T-cell (primary cell): Measurements from ENCODE around the gene TIMD4. TPM values are rescaled to one million over a fixed set of nuclear protein-coding genes. Genes with fewer than 3 reads are reported as not detected.
A peak's percentile ranks its signal among the peaks of the same experiment; 100 is the strongest.

Source experiments
- ATAC-seq, 4 experiments: fragments of 200-7000 bp in 3 of 4; fragments of 150-1000 bp in 1 of 4; cut with Tn5 transposase; replicated peaks in 1 of 4; 1 replicate in 3 of 4; 2 replicates in 1 of 4; pipeline ENCODE4 v1.10.0; 2021; ENCODE audit warnings: moderate library complexity in 3 of 4, mild to moderate bottlenecking in 2 of 4, moderate number of reproducible peaks in 1 of 4
- CTCF ChIA-PET, 2 donors: fragments of 300-600 bp; sonication (Branson Sonifier 250); formaldehyde crosslinking; loops; one replicate each; lab custom pipeline; 2022; ENCODE audit warnings: antibody characterized with exemption in 2 of 2; lab: Charles Lee
- POLR2A ChIA-PET, 2 donors: fragments of 300-600 bp; sonication (Branson Sonifier 250); formaldehyde crosslinking; loops; one replicate each; lab custom pipeline; 2022; ENCODE audit warnings: antibody characterized with exemption in 2 of 2; lab: Charles Lee
- DNase-seq, 35 experiments: peaks; one replicate each; pipeline versions ENCODE4 v3.0.0 to v3.0.0-alpha.2; 2013 to 2023
- H3K27ac ChIP-seq: one replicate; pipeline ENCODE4 v1.5.1; 2013; ENCODE audit warnings: low read length
- H3K27me3 ChIP-seq, 2 experiments: replicated peaks in 1 of 2; 1 replicate in 1 of 2; 2 replicates in 1 of 2; pipeline versions ENCODE4 v1.6.1 to v1.7.0; 2013; ENCODE audit warnings: low read length in 1 of 2, mixed read lengths in 1 of 2; ENCODE audit not compliant: control insufficient read depth in 2 of 2, insufficient read depth in 2 of 2; ENCODE audit errors: extremely low read depth in 1 of 2
- H3K36me3 ChIP-seq, 2 donors: 1 replicate in 1 of 2; 2 replicates in 1 of 2; pipeline versions ENCODE4 v1.6.1 to v1.7.0; 2013; ENCODE audit warnings: low read length in 1 of 2; ENCODE audit not compliant: control insufficient read depth in 2 of 2, insufficient read depth in 1 of 2; ENCODE audit errors: extremely low read depth in 1 of 2
- H3K4me1 ChIP-seq, 2 experiments: 1 replicate in 1 of 2; 2 replicates in 1 of 2; pipeline versions ENCODE4 v1.6.1 to v1.7.0; 2013; ENCODE audit warnings: low read length in 2 of 2, mixed read lengths in 1 of 2; ENCODE audit not compliant: insufficient read depth in 2 of 2, control insufficient read depth in 1 of 2; ENCODE audit errors: extremely low read depth in 1 of 2
- H3K4me3 ChIP-seq, 2 donors: 1 replicate in 1 of 2; 2 replicates in 1 of 2; pipeline versions ENCODE4 v1.5.1 to v1.7.0; 2013; ENCODE audit warnings: mild to moderate bottlenecking in 2 of 2, low read length in 1 of 2, moderate library complexity in 1 of 2; ENCODE audit not compliant: control insufficient read depth in 1 of 2; ENCODE audit errors: extremely low read depth in 1 of 2
- H3K9me3 ChIP-seq: 2 replicates; pipeline ENCODE4 v1.7.0; 2013
- H3K27ac Mint-ChIP-seq, 2 donors: one replicate each; pipeline ENCODE4 v1.8.0; 2020 to 2021; ENCODE audit warnings: mild to moderate bottlenecking in 2 of 2, mixed read lengths in 2 of 2
- H3K27me3 Mint-ChIP-seq, 2 donors: one replicate each; pipeline ENCODE4 v1.8.0; 2021 to 2022; ENCODE audit warnings: mixed read lengths in 2 of 2
- H3K36me3 Mint-ChIP-seq: one replicate; pipeline ENCODE4 v1.8.0; 2021; ENCODE audit warnings: mixed read lengths
- H3K4me1 Mint-ChIP-seq, 3 donors: one replicate each; pipeline ENCODE4 v1.8.0; 2020 to 2022; ENCODE audit warnings: mixed read lengths in 3 of 3, mild to moderate bottlenecking in 1 of 3
- H3K4me3 Mint-ChIP-seq, 3 donors: one replicate each; pipeline ENCODE4 v1.8.0; 2020 to 2022; ENCODE audit warnings: mild to moderate bottlenecking in 3 of 3, mixed read lengths in 3 of 3, moderate library complexity in 3 of 3
- H3K9me3 Mint-ChIP-seq, 3 donors: one replicate each; pipeline ENCODE4 v1.8.0; 2020 to 2022; ENCODE audit warnings: mixed read lengths in 3 of 3
- WGBS: methylation state at CpG from one replicate; pipeline ENCODE4 v1.1.5; 2013; ENCODE audit warnings: missing lambda C conversion rate; ENCODE audit not compliant: insufficient coverage; 5-methylcytosine and 5-hydroxymethylcytosine counted together
- total RNA-seq, 35 experiments: library from RNA in 6 of 35; stranded (reverse) in 6 of 35; fragments of 120-200 nt in 1 of 35; gene quantifications; one replicate each; pipeline versions ENCODE4 v1.2.1 to v1.2.4 and lab custom pipeline; 2013 to 2026

The TIMD4 gene
- total RNA-seq, 5 donors from 2014 or later (not counting 1 experiment from before 2014, with no cell fraction given), result 2.6 to 7.7 (median 4.1) TPM

GRCh38 chr5:156892864-156893263, 70.2 kb downstream of the TIMD4 start:
- H3K4me3 Mint-ChIP-seq, result peak overlapping the region in 1 of 3 donors; percentile 38
- Histone ChIP-seq H3K4me3 (no peak overlapping the region), H3K27me3 (no peaks in the 10 kb centered on the region), H3K36me3 (no peaks in the 10 kb centered on the region), H3K4me1 (peaks cover 0 to 4% of the 10 kb centered on the region in 2 experiments), H3K9me3 (no peaks in the 10 kb centered on the region), H3K27ac (no peak overlapping the region)
- no peak for ATAC-seq
- H3K27ac Mint-ChIP-seq, result peak overlapping the region; percentile 23 to 32
- peaks cover 23 to 29% (median 29%) of the 10 kb centered on the region in 3 donors for H3K4me1 Mint-ChIP-seq
- no peaks in the 10 kb centered on the region for H3K9me3 Mint-ChIP-seq
- DNase-seq, result no peak
- WGBS, result no CpG with 5 or more reads among the region's 4 CpGs
- CTCF ChIA-PET, result interaction anchor here in 1 of 2 donors (0.7 kb wide), 1 partner anchor 41 kb away, joined by 3 read pairs; no protein-coding TSS in a partner anchor
- H3K27me3 Mint-ChIP-seq, result no peaks in the 10 kb centered on the region
- no peaks in the 10 kb centered on the region for H3K36me3 Mint-ChIP-seq
- POLR2A ChIA-PET, result no interaction called here

DNA sequence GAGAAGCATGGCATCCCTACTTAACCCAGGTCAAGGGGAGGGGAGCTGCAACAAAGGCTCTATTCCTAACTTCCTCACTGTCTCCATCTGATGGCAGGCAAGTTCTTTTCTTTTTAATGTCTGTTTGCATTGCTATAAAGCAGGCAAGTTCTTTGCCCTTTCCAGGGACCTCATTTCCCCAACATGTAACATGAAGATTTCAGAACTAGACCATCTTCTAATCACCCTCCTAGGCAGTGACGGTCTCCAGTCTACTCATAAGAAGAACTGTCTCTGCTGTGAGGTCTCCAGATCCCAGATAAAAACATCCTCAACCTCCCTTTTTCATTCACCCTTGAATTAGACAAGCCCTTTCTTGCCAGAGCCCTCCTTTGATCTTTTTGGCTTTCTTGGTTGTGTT, 70.8 kb downstream of the TIMD4 start:
- ATAC-seq, result peak in 2 of 4 experiments; percentile 24 to 64
- Histone ChIP-seq H3K4me1 (peaks cover 0 to 4% of the 10 kb centered on the region in 2 experiments), H3K4me3 (no peak overlapping the region), H3K27me3 (no peaks in the 10 kb centered on the region), H3K27ac (no peak overlapping the region), H3K9me3 (no peaks in the 10 kb centered on the region), H3K36me3 (no peaks in the 10 kb centered on the region)
- DNase-seq, result peak in 1 of 35 experiments; percentile 16
- Mint-ChIP-seq H3K4me3 (no peak overlapping the region), H3K4me1 (peaks cover 23 to 29% (median 29%) of the 10 kb centered on the region in 3 donors), H3K27me3 (no peaks in the 10 kb centered on the region), H3K27ac (peak overlapping the region; percentile 7 to 58), H3K36me3 (no peaks in the 10 kb centered on the region), H3K9me3 (no peaks in the 10 kb centered on the region)
- 20% methylated on average over 1 of the region's 1 CpG for WGBS
- POLR2A ChIA-PET, result no interaction called here
- CTCF ChIA-PET, result no interaction called here

DNA sequence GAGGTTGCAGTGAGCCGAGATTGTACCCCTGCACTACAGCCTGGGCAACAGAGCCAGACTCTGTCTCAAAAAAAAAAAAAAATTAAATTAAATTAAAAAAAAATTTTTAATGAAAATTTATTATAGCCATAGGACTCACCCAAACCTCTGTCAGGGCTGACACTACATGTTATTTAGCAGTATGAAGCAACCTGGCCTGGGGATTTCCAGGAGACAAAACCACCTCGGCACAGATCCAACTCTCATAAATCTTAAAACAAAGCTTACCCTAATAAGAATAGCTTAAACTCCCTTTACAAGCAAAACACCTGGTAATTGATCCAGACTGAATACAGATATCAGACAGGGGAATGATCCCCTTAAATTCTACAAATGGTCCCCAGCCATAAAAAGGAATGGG, 74.5 kb downstream of the TIMD4 start:
- 50% methylated on average over 1 of the region's 2 CpGs for WGBS
- DNase-seq, result peak in 1 of 35 experiments; percentile 22

DNA sequence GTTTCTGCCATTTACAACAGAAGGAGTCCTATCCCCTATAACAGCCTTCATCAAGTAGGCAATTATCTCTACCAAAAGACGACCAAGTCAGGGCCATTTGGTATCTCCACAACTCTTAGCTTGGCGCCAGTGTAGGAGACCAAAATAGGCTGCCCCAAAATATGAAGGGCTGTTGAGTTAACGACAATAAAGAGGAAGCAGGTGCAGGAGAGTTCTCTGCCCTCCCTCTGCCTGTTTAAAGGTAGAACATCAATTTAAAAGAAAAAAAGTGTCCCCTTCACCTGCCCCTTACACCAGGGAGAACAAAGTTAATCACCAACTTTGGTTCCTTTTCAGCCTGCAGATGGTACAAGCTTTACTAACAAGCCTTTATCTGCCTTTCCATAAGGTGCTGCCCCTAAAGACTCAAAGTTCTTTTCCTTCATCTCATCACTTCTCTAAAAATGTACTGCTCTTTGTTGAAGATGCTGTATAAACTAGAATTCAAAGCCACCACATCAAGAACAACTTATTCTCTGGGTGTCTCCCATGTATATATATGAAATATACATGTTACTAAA, 79.6 kb downstream of the TIMD4 start:
- no peak overlapping the region for H3K4me3 Mint-ChIP-seq
- Histone ChIP-seq H3K27ac (no peak overlapping the region), H3K4me3 (no peak overlapping the region), H3K27me3 (peaks cover 0 to 3% of the 10 kb centered on the region in 2 experiments), H3K4me1 (no peaks in the 10 kb centered on the region), H3K36me3 (no peaks in the 10 kb centered on the region), H3K9me3 (no peaks in the 10 kb centered on the region)
- H3K27me3 Mint-ChIP-seq, result peaks cover 4 to 10% of the 10 kb centered on the region in 2 donors
- H3K36me3 Mint-ChIP-seq, result no peaks in the 10 kb centered on the region
- CTCF ChIA-PET, result no interaction called here
- no peak overlapping the region for H3K27ac Mint-ChIP-seq
- ATAC-seq (no peak), DNase-seq (no peak)
- no peaks in the 10 kb centered on the region for H3K9me3 Mint-ChIP-seq
- peaks cover 0 to 4% (median 3%) of the 10 kb centered on the region in 3 donors for H3K4me1 Mint-ChIP-seq
- POLR2A ChIA-PET, result no interaction called here
- WGBS, result 38% methylated on average over 2 of the region's 3 CpGs

More for the DNA sequence above, 74.5 kb downstream of the TIMD4 start:
- H3K27me3 ChIP-seq, result no peaks in the 10 kb centered on the region
- POLR2A ChIA-PET, result no interaction called here
- no peak overlapping the region for H3K27ac Mint-ChIP-seq
- H3K36me3 ChIP-seq, result no peaks in the 10 kb centered on the region
- no peak overlapping the region for H3K4me3 ChIP-seq
- no peaks in the 10 kb centered on the region for H3K9me3 ChIP-seq
- no peak for ATAC-seq
- H3K4me1 Mint-ChIP-seq, result peaks cover 19 to 24% (median 22%) of the 10 kb centered on the region in 3 donors
- CTCF ChIA-PET, result interaction anchor here in 1 of 2 donors (0.6 kb wide), 1 partner anchor 703 kb away, joined by 3 read pairs; no protein-coding TSS in a partner anchor
- H3K4me1 ChIP-seq, result peaks cover 0 to 4% of the 10 kb centered on the region in 2 experiments
- H3K4me3 Mint-ChIP-seq, result no peak overlapping the region
- no peaks in the 10 kb centered on the region for H3K9me3 Mint-ChIP-seq
- peaks cover 4 to 6% of the 10 kb centered on the region in 2 donors for H3K27me3 Mint-ChIP-seq
- H3K36me3 Mint-ChIP-seq, result no peaks in the 10 kb centered on the region
- no peak overlapping the region for H3K27ac ChIP-seq

DNA sequence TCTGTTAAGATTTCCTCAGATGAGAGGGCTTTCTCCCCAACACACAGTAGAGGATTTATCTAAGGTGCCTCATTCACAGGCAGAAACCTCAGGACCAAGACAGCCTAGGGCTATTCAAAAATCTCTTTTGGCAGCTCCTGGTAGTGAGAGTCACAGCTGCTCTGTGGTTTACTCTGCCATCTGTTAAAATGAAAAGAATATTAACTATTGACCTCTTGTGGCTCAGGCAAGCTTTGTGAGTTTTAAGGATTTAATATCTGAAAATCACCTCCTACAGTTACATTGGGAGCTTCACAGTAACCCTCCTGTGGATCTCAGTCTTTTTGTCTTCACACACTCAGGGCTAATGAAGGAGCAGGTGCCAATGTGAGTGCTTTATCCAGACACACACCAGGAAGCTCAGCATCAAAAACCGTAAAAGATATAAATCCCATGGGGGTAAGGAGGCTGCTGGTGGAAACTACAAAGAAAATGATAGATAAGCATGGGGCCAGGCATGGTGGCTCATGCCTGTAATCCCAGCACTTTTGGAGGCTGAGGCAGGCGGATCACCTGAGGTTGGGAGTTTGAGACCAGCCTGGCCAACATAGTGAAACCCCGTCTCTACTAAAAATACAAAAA, 83.3 kb downstream of the TIMD4 start:
- Mint-ChIP-seq H3K36me3 (no peaks in the 10 kb centered on the region), H3K4me1 (peaks cover 0 to 4% (median 3%) of the 10 kb centered on the region in 3 donors), H3K27me3 (peaks cover 3 to 5% of the 10 kb centered on the region in 2 donors), H3K9me3 (no peaks in the 10 kb centered on the region), H3K27ac (no peak overlapping the region), H3K4me3 (no peak overlapping the region)
- Histone ChIP-seq H3K27ac (no peak overlapping the region), H3K27me3 (peaks cover 0 to 3% of the 10 kb centered on the region in 2 experiments), H3K36me3 (no peaks in the 10 kb centered on the region), H3K9me3 (no peaks in the 10 kb centered on the region), H3K4me1 (no peaks in the 10 kb centered on the region), H3K4me3 (no peak overlapping the region)
- ChIA-PET CTCF (no interaction called here), POLR2A (interaction anchor here in 1 of 2 donors (0.6 kb wide), 1 partner anchor 50 kb away, joined by 3 read pairs; no protein-coding TSS in a partner anchor)
- DNase-seq (no peak), ATAC-seq (no peak)
- no CpG with 5 or more reads among the region's 3 CpGs for WGBS

DNA sequence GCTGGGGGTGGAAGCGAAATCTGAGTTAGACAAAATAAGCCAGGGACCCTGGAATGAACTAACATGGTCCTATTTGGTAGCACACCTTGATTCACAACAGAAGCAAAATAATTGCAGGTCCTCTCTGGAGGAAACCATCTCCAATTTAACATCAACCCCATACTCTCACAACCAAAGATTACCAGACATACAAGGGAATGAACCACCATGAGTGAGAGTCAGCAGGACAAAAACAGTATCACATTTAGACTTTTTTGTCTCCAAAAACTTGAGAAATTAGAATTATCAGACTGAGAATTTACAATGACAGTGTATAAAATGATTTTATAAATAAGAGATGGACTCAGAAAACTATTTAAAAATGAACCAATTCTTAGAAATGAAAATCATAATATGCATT, 91.8 kb downstream of the TIMD4 start:
- Histone ChIP-seq H3K9me3 (no peaks in the 10 kb centered on the region), H3K27me3 (no peaks in the 10 kb centered on the region), H3K4me1 (no peaks in the 10 kb centered on the region), H3K36me3 (no peaks in the 10 kb centered on the region), H3K27ac (no peak overlapping the region), H3K4me3 (no peak overlapping the region)
- H3K4me1 Mint-ChIP-seq, result peaks cover 0 to 4% (median 3%) of the 10 kb centered on the region in 3 donors
- WGBS, result no CpG with 5 or more reads among the region's 1 CpG
- peaks cover 2% of the 10 kb centered on the region for H3K36me3 Mint-ChIP-seq
- ChIA-PET POLR2A (no interaction called here), CTCF (no interaction called here)
- H3K4me3 Mint-ChIP-seq, result no peak overlapping the region
- ATAC-seq (no peak), DNase-seq (no peak)
- H3K27ac Mint-ChIP-seq, result no peak overlapping the region
- H3K9me3 Mint-ChIP-seq, result peaks cover 9 to 20% (median 11%) of the 10 kb centered on the region in 3 donors
- peaks cover 0 to 3% of the 10 kb centered on the region in 2 donors for H3K27me3 Mint-ChIP-seq
